Urothelium cell line (cell line): Measurements from ENCODE around the gene RPS15.
"Not testable (repeated sequence)": the region's sequence is repeated elsewhere in the genome, so short reads cannot be mapped to it uniquely, and the experiment has no call there.

Experiments used
- DNase-seq: peaks from one replicate; pipeline ENCODE4 v3.0.0; 2011; ENCODE audit warnings: low spot score, mixed read lengths
- FAIRE-seq: peaks from 2 replicates; lab custom pipeline; 2011; peaks lifted over from hg19 to GRCh38; lab: Jason Lieb, UNC

Gene RPS15

GRCh38 chr19:1418951-1419738 is 19.1 kb upstream of the RPS15 start:
- no peak for DNase-seq
- no peak for FAIRE-seq

DNA sequence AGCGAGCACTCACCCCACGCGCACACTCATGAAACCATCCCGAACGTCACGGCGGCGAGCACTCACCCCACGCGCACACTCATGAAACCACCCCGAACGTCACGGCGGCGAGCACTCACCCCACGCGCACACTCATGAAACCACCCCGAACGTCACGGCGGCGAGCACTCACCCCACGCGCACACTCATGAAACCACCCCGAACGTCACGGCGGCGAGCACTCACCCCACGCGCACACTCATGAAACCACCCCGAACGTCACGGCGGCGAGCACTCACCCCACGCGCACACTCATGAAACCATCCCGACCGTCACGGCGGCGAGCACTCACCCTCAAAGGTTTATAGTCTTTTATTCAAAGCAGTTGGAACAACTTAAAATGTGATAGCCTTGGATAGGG is 18.1 kb upstream of the RPS15 start:
- not testable (repeated sequence) for FAIRE-seq, DNase-seq

DNA sequence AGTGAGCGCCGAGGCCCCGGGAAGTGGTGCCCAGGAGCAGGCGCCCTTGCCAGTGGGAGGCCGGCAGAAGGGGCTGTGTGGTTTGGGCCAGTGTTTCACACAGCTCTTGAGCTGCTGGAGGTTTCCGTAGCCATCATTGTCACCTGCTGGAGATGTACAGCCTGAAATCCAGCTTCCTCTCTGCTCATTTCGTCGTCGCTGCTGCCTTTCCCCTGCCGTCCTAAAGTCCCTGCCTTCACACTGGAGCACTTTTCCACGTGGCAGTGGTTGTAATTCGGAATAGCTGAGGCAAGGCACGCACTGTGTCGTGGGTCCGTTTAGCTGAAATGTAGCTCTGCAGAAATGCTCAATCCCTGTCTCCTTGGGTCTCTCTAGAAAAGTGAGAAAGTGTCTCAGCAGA is 17.6 kb upstream of the RPS15 start:
- DNase-seq (no peak), FAIRE-seq (no peak)

DNA sequence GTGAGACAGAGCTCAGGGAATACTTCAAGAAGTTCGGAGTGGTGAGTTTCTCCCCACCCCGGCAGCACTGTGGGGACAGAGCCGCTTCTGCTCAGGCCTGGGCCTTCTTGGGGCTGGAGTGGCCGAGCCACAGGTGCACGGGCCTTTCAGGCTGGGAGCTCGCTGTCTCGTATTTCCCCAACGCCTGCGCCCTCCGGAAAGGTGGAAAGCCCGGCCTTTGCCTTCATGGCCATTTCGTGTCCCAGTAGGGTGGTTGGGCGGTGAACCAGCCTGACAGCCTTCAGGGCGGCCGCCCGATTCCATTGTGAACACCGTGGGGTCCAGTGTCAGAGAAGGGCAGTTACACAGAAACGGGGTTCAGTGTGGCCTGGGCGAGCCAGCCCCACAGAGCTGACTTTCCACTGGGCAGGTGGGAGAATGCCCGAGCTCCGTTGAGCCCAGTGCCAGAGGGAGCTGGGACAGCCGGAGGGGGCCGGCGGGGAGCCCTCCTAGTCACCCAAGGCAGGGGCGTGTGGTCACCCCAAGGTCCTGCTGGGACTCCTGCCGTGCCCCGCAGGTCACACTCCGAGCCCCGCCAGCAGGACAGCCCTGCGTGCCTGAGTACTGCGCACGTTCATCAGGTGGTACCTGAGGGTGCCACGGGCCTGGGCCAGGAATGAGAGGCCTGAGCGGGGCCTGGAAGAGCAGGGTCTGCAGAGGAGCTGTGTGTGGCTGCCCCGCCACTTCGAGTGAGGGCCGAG is 16.8 kb upstream of the RPS15 start:
- no peak for DNase-seq
- FAIRE-seq, result no peak

GRCh38 chr19:1421958-1422305 is 16.3 kb upstream of the RPS15 start:
- no peak for DNase-seq
- FAIRE-seq, result no peak

DNA sequence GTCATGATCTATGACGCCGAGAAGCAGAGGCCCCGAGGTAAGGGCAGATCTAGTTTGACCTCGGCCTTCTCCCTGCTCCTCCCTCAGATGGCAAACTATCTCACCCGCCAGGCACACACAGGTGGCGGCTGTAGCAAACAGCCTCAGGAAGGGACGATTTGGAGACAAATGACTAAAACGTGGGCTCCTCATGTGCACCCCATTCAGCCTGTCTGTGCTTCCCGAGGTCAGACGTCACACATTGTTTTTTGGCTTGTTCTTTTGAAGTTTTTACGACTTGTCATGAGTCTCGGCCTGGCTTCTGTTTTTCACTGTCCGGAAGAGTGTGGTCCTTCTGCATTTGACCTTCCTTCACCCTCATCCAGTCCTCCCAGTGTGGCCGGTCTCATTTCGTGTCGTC is 15.8 kb upstream of the RPS15 start:
- FAIRE-seq (no peak), DNase-seq (no peak)

DNA sequence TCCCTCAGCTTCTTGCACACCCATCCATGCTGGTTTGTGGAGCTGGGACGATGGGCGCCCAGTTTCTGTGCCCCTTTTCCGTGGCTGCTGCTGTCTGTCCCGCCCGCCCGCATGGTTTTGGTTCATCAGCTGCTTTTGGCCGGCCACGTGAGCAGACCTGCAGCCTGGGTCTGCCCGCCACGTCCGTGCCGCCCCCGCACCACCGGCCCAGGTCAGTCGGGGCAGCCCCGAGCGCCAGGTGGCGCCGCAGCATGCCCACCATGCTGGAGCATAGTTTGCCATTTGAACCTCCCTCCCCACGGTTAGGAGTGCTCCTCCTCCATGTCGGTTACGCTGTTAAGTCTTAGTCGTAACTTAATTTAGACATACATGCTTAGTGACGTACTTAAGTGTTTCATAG is 15.3 kb upstream of the RPS15 start:
- FAIRE-seq (peak; percentile 9), DNase-seq (no peak)

DNA sequence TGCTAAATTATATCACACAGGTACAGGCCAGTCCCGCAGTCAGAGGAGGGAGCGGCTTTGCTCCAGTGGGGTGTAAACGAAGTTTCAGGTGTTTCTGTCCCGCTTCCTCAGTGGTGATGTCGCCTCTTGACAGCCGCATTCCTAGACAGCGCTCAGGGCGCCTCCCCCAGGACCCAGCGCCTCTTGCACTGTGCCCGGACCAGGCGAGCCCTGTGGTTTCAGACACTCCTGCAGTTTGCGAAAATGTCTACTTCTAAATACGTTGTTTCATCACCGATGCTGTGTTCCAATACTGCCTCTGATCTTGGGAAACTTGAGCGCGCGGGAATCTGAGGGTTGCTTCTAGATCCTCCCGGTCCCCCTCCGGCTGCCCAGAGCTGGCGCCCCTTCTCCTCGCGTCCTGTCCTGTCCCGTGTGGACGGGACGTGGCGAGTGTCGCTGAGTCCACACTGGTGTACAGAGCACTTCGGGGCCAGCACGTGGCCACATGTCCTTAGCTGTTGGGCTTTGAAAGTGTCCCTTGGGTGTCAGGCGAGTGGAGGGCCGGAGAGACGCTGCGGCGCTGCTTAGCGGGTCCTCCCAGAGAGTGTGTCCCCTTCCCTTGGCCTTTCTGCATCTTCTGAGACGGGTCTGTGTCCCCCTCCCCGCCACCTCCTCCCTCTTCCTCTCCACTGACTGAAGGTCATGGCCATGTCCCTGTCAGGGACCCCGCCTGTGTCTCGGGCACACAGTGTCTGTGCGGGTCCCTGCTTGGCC is 14.6 kb upstream of the RPS15 start:
- DNase-seq (no peak), FAIRE-seq (no peak)

- DNase-seq (no peak), FAIRE-seq (no peak)
Observed at GRCh38 chr19:1424192-1424955, 13.8 kb upstream of the RPS15 start.

GRCh38 chr19:1425102-1425837 is 12.9 kb upstream of the RPS15 start:
- FAIRE-seq (no peak), DNase-seq (no peak)

DNA sequence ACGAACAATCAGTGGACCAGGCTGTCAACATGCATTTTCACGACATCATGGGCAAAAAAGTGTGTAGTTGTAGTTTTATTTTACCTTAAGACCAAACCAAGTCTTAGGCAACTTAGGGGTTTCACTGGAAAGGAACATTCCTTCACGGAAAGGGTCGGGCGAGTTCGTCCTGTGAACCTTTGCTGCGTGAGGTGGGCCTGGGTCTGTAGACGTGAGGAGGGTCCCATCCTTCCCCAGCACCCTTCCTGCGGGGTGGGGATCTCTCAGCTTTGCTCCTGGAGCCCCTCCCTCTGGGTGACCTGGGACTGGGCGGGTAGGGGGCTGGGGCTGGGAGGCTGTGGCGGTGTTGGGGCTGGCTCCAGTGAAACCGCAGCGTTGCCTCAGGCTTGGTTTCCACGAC is 12.3 kb upstream of the RPS15 start:
- FAIRE-seq (no peak), DNase-seq (no peak)

GRCh38 chr19:1426736-1427135 is 11.5 kb upstream of the RPS15 start:
- no peak for DNase-seq
- no peak for FAIRE-seq

GRCh38 chr19:1427221-1427920 is 10.8 kb upstream of the RPS15 start:
- FAIRE-seq (no peak), DNase-seq (no peak)

GRCh38 chr19:1428738-1429391 is 9.3 kb upstream of the RPS15 start:
- no peak for FAIRE-seq
- DNase-seq, result no peak

- DNase-seq (no peak), FAIRE-seq (no peak)
Observed at GRCh38 chr19:1429750-1430149, 8.4 kb upstream of the RPS15 start.

DNA sequence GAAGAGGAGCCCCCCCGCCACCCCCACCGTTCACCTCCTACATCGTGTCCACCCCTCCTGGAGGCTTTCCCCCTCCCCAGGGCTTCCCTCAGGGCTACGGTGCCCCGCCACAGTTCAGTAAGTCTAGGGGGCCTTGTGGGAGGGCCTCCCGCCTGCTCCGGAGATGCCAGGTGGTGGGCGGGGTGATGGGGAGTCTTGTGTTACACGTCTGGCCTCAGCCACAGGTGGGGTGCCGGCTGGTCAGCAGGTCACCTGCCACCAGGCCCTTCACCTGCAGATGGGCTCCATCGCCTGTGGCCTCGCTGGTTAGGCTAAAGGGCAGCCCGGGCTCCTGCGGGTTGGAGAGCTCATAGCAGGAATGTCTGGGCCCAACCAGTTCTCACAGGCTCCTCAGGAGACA is 8.0 kb upstream of the RPS15 start:
- DNase-seq (no peak), FAIRE-seq (no peak)

- FAIRE-seq (no peak), DNase-seq (no peak)
Observed at GRCh38 chr19:1431759-1432506, 6.3 kb upstream of the RPS15 start.

DNA sequence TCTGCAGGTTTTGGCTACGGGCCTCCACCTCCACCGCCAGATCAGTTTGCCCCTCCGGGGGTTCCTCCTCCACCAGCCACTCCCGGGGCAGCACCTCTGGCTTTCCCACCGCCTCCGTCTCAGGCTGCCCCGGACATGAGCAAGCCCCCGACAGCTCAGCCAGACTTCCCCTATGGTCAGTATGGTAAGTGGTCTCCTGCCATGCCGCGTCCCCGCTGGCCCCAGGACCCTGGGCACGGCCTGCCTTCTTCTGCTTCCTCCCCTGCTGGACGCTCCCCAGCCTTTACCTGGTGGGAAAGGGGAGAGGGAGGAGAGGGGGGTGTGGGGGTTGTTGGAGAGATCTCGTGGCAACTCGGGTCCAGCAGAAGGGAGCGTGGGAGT is 5.7 kb upstream of the RPS15 start:
- no peak for DNase-seq
- FAIRE-seq, result no peak
